ENCODE data around the gene GLE1.
"Not testable (repeated sequence)": the region's sequence is repeated elsewhere in the genome, so short reads cannot be mapped to it uniquely, and the experiment has no call there.

The GLE1 gene

DNA sequence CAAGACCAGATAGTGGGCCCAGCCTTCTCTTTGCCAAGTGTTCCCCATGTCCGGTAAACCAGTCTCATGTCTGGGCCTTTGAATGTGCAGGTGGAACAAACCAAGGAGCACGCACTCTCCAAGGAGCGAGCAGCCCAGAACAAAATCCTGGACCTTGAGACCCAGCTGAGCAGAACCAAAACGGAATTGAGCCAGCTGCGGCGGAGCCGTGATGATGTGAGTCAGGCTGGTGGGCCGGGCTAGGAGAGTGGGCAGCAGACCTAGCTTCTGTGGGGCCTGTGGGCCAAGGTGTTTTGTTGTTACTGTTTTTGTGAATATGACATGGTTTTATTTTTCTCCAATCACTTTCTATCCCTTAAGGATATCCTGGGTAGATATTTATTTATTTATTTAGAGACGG, 5.6 kb upstream of the GLE1 start:
- Histone ChIP-seq H3K4me3 (ENCODE audit: low read depth, low read length) (no peak overlapping the region), H3K9ac (ENCODE audit: low read depth, low read length) (no peak overlapping the region), H3K36me3 (ENCODE audit: control insufficient read depth, insufficient read depth, low read length) (peaks cover 8% of the 10 kb centered on the region), H3K27me3 (ENCODE audit: control insufficient read depth, insufficient read depth, low read length) (no peaks in the 10 kb centered on the region), H3K4me1 (ENCODE audit: control insufficient read depth, insufficient read depth, low read length) (no peaks in the 10 kb centered on the region), H3K9me3 (ENCODE audit: control insufficient read depth, insufficient read depth, low read length) (no peaks in the 10 kb centered on the region)

DNA sequence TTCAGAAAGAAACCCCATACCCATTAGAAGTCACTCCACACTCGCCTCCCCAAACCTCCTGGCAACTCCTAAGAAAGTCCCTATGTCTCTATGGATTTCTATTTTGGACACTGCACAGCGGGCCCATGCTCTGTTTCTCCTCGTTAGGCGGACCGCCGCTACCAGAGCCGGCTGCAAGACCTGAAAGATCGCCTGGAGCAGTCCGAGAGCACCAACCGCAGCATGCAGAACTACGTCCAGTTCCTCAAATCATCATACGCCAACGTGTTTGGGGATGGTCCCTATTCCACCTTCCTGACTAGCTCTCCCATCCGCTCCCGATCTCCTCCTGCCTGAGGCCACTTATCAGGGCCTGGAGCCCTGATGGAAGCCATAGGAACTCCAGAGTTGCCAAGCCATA, 4.6 kb upstream of the GLE1 start:
- no peak overlapping the region for H3K9ac ChIP-seq (ENCODE audit: low read depth, low read length)
- H3K36me3 ChIP-seq (ENCODE audit: control insufficient read depth, insufficient read depth, low read length): peaks cover 8% of the 10 kb centered on the region

DNA sequence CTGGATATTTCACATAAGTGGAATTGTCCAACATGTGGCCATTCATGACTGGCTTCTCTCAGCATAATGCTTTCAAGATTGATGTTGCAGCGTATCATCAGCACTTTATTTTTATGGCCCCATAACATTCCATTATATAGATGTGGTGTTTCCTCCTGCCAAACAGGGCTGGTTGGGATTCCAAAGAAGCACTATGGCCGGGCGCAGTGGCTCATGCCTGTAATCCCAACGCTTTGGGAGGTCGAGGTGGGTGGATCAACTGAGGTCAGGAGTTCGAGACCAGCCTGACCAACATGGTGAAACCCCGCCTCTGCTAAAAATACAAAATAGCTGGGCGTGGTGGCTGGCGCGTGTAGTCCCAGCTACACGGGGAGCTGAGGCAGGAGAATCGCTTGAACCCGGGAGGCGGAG, 1.1 kb upstream of the GLE1 start:
- H3K9ac ChIP-seq (ENCODE audit: low read depth, low read length); H3K9me3 ChIP-seq (ENCODE audit: control insufficient read depth, insufficient read depth, low read length); H3K36me3 ChIP-seq (ENCODE audit: control insufficient read depth, insufficient read depth, low read length); H3K4me1 ChIP-seq (ENCODE audit: control insufficient read depth, insufficient read depth, low read length); H3K27me3 ChIP-seq (ENCODE audit: control insufficient read depth, insufficient read depth, low read length): not testable (repeated sequence)
- peak overlapping the region; percentile 99 for H3K4me3 ChIP-seq (ENCODE audit: low read depth, low read length)

More for the DNA sequence above, 4.6 kb upstream of the GLE1 start:
- no peaks in the 10 kb centered on the region for H3K27me3 ChIP-seq (ENCODE audit: control insufficient read depth, insufficient read depth, low read length)
- H3K4me1 ChIP-seq (ENCODE audit: control insufficient read depth, insufficient read depth, low read length): no peaks in the 10 kb centered on the region
- H3K9me3 ChIP-seq (ENCODE audit: control insufficient read depth, insufficient read depth, low read length): no peaks in the 10 kb centered on the region
- no peak overlapping the region for H3K4me3 ChIP-seq (ENCODE audit: low read depth, low read length)

DNA sequence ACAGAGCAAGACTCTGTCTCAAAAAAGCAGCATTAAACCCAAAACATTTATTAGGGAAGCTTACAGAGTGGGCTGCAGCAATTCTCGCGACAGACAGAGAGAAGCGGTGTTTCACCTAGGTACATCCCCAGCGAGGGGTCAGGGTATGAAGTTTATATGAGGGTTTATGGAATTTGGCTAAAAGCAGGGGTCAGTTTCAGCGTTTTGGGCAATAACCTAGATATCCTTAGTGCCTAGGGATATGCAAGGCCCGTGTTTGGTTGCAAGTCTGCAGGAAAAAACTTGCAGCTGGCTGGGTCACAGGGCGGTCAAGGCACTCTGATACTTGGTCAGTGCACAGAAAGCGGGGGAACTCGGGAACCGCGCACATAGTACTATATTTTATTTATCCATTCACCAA, 649 bp upstream of the GLE1 start:
- Histone ChIP-seq H3K9me3 (ENCODE audit: control insufficient read depth, insufficient read depth, low read length) (no peaks in the 10 kb centered on the region), H3K36me3 (ENCODE audit: control insufficient read depth, insufficient read depth, low read length) (peaks cover under 1% of the 10 kb centered on the region), H3K27me3 (ENCODE audit: control insufficient read depth, insufficient read depth, low read length) (no peaks in the 10 kb centered on the region), H3K4me1 (ENCODE audit: control insufficient read depth, insufficient read depth, low read length) (peaks cover 5% of the 10 kb centered on the region), H3K9ac (ENCODE audit: low read depth, low read length) (no peak overlapping the region), H3K4me3 (ENCODE audit: low read depth, low read length) (peak overlapping the region; percentile 99)

DNA sequence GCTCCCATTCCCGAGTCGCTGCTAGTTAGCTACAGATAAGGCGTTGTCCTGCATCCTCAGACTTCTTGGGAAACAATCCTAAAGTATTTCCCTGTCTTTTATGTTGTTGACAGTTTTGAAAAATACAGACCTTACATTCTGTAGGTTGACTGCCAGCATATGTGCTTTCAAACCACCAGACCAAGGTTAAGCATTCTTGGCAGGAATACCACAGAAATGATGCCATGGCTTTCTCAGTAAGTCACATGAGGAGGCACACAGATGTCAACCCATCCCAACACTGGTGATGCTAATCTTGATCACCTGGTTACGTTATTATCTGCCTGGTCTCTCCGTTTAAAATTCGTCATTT, 871 bp downstream of the GLE1 start:
- Histone ChIP-seq H3K36me3 (ENCODE audit: control insufficient read depth, insufficient read depth, low read length) (no peaks in the 10 kb centered on the region), H3K4me3 (ENCODE audit: low read depth, low read length) (peak overlapping the region; percentile 99), H3K9ac (ENCODE audit: low read depth, low read length) (no peak overlapping the region)

DNA sequence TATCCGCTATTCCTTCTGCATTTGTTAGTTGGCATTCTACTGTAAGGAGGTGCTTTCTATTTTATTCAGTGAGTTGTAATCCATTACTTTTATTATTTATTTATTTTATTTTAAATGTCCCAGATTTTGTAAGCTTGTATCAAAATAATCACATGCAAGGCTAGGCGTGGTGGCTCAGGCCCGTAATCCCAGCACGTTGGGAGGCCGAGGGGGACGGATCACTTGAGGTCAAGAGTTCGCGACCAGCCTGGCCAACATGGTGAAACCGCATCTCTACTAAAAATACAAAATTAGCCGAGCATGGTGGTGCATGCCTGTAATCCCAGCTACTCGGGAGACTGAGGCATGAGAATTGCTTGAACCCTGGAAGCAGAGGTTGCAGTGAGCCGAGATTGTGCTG, 1.4 kb downstream of the GLE1 start:
- H3K4me1 ChIP-seq (ENCODE audit: control insufficient read depth, insufficient read depth, low read length); H3K9me3 ChIP-seq (ENCODE audit: control insufficient read depth, insufficient read depth, low read length); H3K9ac ChIP-seq (ENCODE audit: low read depth, low read length); H3K36me3 ChIP-seq (ENCODE audit: control insufficient read depth, insufficient read depth, low read length); H3K27me3 ChIP-seq (ENCODE audit: control insufficient read depth, insufficient read depth, low read length); H3K4me3 ChIP-seq (ENCODE audit: low read depth, low read length): not testable (repeated sequence)

More for the DNA sequence above, 871 bp downstream of the GLE1 start:
- peaks cover 5% of the 10 kb centered on the region for H3K4me1 ChIP-seq (ENCODE audit: control insufficient read depth, insufficient read depth, low read length)
- no peaks in the 10 kb centered on the region for H3K27me3 ChIP-seq (ENCODE audit: control insufficient read depth, insufficient read depth, low read length)
- H3K9me3 ChIP-seq (ENCODE audit: control insufficient read depth, insufficient read depth, low read length): no peaks in the 10 kb centered on the region

DNA sequence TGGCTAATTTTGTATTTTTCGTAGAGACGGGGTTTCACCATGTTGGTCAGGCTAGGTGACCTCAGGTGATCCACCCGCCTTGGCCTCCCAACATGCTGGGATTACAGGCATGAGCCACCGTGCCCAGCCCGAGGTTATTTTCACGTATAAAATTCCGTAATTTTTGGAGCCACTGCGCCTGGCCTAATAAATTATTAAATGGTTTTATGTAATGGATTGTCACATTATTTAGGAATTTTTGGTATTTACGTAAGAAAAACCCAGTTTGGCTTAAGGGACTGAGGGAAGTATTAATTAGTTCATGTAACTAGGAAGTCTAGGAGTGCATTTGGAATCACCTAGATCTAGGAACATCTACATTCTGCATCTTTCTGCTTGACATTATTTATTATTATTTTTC, 8.3 kb downstream of the GLE1 start:
- H3K9me3 ChIP-seq (ENCODE audit: control insufficient read depth, insufficient read depth, low read length): no peaks in the 10 kb centered on the region
- peaks cover 3% of the 10 kb centered on the region for H3K36me3 ChIP-seq (ENCODE audit: control insufficient read depth, insufficient read depth, low read length)
- no peaks in the 10 kb centered on the region for H3K4me1 ChIP-seq (ENCODE audit: control insufficient read depth, insufficient read depth, low read length)
- H3K27me3 ChIP-seq (ENCODE audit: control insufficient read depth, insufficient read depth, low read length): no peaks in the 10 kb centered on the region
- H3K9ac ChIP-seq (ENCODE audit: low read depth, low read length): no peak overlapping the region
- H3K4me3 ChIP-seq (ENCODE audit: low read depth, low read length): no peak overlapping the region

DNA sequence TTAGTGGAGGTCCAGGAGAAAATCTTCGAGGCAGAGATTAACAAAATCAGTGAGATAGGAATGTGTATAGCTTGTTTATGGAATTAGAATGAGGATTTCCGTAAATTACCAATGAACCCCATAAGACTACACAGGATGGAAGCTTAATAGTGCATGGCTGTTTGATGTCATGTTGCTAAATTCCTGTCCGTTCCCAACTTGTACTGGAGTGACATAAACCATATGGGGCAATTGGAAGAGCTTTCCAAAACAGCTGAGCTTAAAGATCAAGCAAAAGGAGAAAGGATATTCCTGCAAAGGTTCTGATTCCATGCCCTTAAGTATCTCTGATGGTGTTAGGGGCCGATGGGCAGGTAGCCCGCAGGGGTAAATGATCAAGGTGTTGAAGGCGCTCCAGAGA, 17.4 kb downstream of the GLE1 start:
- Histone ChIP-seq H3K9ac (ENCODE audit: low read depth, low read length) (no peak overlapping the region), H3K9me3 (ENCODE audit: control insufficient read depth, insufficient read depth, low read length) (no peaks in the 10 kb centered on the region), H3K36me3 (ENCODE audit: control insufficient read depth, insufficient read depth, low read length) (peaks cover 5% of the 10 kb centered on the region), H3K4me1 (ENCODE audit: control insufficient read depth, insufficient read depth, low read length) (no peaks in the 10 kb centered on the region), H3K4me3 (ENCODE audit: low read depth, low read length) (no peak overlapping the region), H3K27me3 (ENCODE audit: control insufficient read depth, insufficient read depth, low read length) (no peaks in the 10 kb centered on the region)

DNA sequence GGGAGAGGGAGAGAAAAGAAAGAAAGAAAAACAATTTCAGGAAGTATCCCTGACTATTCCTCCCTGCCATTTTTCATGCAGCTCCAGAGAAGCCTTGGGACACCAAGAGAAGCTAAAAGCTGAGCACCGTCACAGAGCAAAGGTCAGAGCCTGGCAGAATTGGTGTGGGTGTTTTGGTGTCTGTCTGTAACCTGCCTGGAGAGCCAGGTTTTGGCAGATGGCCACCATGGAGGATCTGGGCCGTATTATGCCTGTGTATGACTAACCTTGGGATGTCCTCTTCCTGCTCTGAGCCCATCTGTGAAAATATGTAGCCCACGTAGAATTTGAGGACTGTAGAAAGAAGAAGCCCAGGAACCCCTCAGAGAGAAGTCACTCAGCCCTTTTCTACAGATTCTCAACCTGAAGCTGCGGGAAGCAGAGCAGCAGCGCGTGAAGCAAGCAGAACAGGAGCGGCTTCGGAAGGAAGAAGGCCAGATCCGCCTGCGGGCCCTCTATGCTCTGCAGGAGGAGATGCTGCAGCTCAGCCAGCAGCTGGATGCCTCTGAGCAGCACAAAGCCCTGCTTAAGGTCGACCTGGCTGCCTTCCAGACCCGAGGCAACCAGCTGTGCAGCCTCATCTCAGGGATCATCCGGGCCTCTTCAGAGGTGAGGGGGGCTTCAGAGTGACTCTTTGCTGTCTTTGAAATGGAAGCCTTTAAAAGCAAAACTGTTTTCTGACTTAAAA, 18.8 kb downstream of the GLE1 start:
- Histone ChIP-seq H3K4me3 (ENCODE audit: low read depth, low read length) (no peak overlapping the region), H3K9me3 (ENCODE audit: control insufficient read depth, insufficient read depth, low read length) (no peaks in the 10 kb centered on the region), H3K36me3 (ENCODE audit: control insufficient read depth, insufficient read depth, low read length) (peaks cover 5% of the 10 kb centered on the region), H3K4me1 (ENCODE audit: control insufficient read depth, insufficient read depth, low read length) (no peaks in the 10 kb centered on the region), H3K27me3 (ENCODE audit: control insufficient read depth, insufficient read depth, low read length) (no peaks in the 10 kb centered on the region), H3K9ac (ENCODE audit: low read depth, low read length) (no peak overlapping the region)

DNA sequence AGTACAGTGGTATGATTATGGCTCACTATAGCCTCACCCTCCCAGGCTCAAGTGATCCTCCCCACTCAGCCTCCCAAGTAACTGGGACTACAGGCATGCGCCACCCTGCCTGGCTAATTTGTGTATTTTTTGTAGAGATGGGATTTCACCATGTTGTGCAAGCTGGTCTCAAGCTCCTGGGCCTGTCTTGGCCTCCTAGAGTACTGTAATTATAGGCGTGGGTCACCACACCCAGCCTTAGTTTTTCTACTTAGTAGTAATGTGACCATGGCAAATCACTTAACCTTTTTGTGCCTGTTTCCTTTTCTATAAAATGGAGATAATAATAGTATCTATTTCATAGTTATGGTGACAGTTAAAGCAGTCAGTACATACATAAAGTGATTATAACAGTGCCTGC, 22.2 kb downstream of the GLE1 start:
- peaks cover 8% of the 10 kb centered on the region for H3K36me3 ChIP-seq (ENCODE audit: control insufficient read depth, insufficient read depth, low read length)
- H3K27me3 ChIP-seq (ENCODE audit: control insufficient read depth, insufficient read depth, low read length): no peaks in the 10 kb centered on the region
- H3K9me3 ChIP-seq (ENCODE audit: control insufficient read depth, insufficient read depth, low read length): no peaks in the 10 kb centered on the region
- H3K9ac ChIP-seq (ENCODE audit: low read depth, low read length): no peak overlapping the region
- no peak overlapping the region for H3K4me3 ChIP-seq (ENCODE audit: low read depth, low read length)
- H3K4me1 ChIP-seq (ENCODE audit: control insufficient read depth, insufficient read depth, low read length): no peaks in the 10 kb centered on the region

DNA sequence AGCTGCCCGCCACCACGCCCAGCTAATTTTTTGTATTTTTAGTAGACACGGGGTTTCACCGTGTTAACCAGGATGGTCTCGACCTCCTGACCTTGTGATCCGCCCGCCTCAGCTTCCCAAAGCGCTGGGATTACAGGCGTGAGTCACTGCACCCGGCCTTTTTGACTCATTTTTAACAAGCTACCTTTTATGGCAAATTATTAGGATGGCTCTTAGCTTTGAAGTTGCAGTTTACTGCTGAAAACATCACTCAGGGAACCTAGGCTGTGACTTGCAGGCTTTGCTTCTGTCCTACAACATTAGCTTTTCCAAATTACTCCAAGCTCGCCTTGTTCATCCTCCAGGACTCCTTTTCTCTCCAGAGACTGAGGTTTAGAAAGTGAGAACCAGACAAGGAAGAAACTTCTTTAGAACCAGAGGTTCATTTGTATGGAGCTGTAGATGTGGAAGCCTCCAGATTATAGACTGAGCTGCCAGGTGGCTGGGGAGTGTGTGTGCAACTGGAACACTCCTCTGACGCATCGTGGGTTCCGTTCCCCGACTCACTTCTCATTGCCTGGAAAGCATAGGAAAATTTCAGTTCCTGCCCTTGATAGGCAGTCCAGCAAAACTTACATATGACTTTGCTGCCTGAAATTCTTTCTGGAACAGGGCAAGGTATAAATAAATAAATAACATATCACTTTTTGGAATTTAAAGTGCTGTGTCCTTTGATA, 24.1 kb downstream of the GLE1 start:
- H3K9me3 ChIP-seq (ENCODE audit: control insufficient read depth, insufficient read depth, low read length): no peaks in the 10 kb centered on the region
- H3K4me3 ChIP-seq (ENCODE audit: low read depth, low read length): no peak overlapping the region
- H3K36me3 ChIP-seq (ENCODE audit: control insufficient read depth, insufficient read depth, low read length): peaks cover 3% of the 10 kb centered on the region
- H3K9ac ChIP-seq (ENCODE audit: low read depth, low read length): no peak overlapping the region
- no peaks in the 10 kb centered on the region for H3K4me1 ChIP-seq (ENCODE audit: control insufficient read depth, insufficient read depth, low read length)
- H3K27me3 ChIP-seq (ENCODE audit: control insufficient read depth, insufficient read depth, low read length): no peaks in the 10 kb centered on the region

DNA sequence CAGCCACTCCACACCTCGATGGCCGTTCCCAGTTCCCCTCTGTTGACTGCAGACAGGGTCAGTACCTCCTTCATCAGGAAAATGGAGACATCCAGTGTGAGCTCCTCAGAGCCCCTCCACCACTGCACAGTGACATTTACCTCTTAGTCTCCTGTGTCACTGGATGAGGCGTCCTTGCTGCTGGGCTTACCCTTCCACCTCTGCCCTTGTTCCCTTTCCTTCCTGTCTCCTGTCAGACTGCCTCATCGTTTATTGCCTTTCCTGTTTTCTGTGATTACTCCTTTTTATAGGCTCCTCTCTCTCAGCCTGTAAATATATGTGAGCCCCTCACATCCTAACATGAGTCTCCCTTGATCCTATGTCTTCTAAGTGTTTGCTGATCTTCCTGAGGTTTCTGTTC, 24.7 kb downstream of the GLE1 start:
- Histone ChIP-seq H3K4me1 (ENCODE audit: control insufficient read depth, insufficient read depth, low read length) (no peaks in the 10 kb centered on the region), H3K9ac (ENCODE audit: low read depth, low read length) (no peak overlapping the region), H3K27me3 (ENCODE audit: control insufficient read depth, insufficient read depth, low read length) (no peaks in the 10 kb centered on the region), H3K36me3 (ENCODE audit: control insufficient read depth, insufficient read depth, low read length) (peaks cover 3% of the 10 kb centered on the region), H3K9me3 (ENCODE audit: control insufficient read depth, insufficient read depth, low read length) (no peaks in the 10 kb centered on the region), H3K4me3 (ENCODE audit: low read depth, low read length) (no peak overlapping the region)
